ENCODE data around the gene ERC2.

- TF ChIP-seq CTCF (conservative IDR thresholded peaks at IDR 0.05 in 1 of 2, IDR thresholded peaks at IDR 0.05 in 1 of 2; ENCODE audit: extremely low read depth in 1 of 2, insufficient read depth in 1 of 2, low read depth in 1 of 2, low read length in 2 of 2): no peak
- TF ChIP-seq EZH2 (IDR thresholded peaks at IDR 0.05; ENCODE audit: borderline replicate concordance, low read length): no peak
Observed at GRCh38 chr3:56321383-56321782, 146.9 kb downstream of the ERC2 start.

All from mammary epithelial cell (primary cell).